ENCODE data around the gene HCFC1.

The HCFC1 gene

DNA sequence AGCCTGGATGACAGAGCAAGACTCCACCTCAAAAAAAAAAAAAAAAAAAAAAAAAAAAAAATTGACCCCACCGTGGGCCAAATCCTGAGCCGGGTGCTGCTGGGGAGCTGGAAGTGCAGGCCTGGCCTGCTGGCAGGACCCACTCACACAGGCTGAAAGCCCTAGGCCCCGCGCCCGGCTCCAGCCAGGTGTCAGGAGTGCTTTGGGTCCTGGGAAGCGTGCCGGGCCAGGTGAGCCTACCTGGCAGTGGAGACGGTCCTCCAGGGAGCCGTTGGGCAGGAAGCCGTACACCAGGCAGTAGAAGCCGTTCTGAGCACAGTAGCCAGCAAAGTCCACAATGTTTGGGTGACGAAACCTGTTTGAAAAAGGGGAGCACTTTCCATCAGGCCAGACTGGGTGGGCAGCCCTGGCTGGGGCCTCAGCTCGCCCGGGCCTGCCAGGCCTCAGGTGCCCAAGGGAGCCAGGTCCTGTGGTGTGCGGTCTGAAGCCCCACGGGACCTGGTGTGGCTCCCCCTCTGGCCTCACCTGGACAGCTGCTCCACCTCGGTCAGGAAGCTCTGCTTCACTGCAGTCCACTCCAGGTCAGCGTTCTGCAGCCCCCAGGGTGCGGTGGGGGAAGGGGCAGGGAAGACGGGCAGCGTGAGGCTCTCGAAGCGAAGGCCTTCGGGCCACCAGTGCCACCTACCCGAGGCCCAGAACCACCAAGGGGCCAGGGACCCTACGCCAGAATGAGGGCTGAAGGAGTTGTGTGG, 46.3 kb upstream of the HCFC1 start:
- TF ChIP-seq, protein P1, sequence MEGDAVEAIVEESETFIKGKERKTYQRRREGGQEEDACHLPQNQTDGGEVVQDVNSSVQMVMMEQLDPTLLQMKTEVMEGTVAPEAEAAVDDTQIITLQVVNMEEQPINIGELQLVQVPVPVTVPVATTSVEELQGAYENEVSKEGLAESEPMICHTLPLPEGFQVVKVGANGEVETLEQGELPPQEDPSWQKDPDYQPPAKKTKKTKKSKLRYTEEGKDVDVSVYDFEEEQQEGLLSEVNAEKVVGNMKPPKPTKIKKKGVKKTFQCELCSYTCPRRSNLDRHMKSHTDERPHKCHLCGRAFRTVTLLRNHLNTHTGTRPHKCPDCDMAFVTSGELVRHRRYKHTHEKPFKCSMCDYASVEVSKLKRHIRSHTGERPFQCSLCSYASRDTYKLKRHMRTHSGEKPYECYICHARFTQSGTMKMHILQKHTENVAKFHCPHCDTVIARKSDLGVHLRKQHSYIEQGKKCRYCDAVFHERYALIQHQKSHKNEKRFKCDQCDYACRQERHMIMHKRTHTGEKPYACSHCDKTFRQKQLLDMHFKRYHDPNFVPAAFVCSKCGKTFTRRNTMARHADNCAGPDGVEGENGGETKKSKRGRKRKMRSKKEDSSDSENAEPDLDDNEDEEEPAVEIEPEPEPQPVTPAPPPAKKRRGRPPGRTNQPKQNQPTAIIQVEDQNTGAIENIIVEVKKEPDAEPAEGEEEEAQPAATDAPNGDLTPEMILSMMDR (conservative IDR thresholded peaks at IDR 0.05; ENCODE audit: low read length) = no peak
- H3K4me3 ChIP-seq (ENCODE audit: low read length) = peak overlapping the region; percentile 62; the same call in 1 of the 2 replicates
- no peak for DNase-seq (ENCODE audit: low read depth)

DNA sequence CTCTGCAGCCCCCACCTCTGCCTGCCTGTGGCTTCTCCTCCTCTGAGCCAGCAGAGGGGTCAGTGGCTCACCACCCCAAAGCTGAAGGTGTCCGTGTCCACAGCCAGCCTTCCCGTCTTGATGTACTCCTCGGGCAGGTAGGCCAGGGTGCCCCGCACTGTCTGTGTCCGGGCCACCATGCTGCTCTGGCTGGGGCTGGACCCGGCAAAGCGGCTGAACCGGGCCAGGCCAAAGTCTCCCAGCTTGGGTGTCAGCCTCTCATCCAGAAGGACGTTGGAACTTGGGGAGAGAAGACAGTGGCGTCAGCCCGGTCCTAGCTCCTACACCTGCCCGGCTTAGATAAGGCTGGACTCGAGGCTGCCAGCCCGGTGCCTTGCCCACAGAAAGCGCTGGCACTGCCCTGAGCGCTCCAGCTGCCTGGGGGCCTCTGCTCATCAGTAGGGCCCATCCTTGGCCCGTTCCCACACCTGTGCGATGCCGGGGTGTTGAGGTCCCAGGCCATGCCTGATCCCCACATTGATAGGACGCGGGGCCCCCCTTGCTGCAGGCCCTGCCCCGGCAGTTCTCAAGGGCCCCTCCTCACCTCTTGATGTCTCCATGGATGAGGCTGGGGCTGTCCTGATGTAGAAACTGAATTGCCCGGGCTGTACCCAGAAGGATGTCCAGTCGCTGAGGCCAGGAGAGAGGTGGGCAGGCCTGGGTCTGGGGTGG, 44.9 kb upstream of the HCFC1 start:
- TF ChIP-seq, protein P1 (conservative IDR thresholded peaks at IDR 0.05; ENCODE audit: low read length) = no peak
- no peak overlapping the region for H3K4me3 ChIP-seq (ENCODE audit: low read length)

DNA sequence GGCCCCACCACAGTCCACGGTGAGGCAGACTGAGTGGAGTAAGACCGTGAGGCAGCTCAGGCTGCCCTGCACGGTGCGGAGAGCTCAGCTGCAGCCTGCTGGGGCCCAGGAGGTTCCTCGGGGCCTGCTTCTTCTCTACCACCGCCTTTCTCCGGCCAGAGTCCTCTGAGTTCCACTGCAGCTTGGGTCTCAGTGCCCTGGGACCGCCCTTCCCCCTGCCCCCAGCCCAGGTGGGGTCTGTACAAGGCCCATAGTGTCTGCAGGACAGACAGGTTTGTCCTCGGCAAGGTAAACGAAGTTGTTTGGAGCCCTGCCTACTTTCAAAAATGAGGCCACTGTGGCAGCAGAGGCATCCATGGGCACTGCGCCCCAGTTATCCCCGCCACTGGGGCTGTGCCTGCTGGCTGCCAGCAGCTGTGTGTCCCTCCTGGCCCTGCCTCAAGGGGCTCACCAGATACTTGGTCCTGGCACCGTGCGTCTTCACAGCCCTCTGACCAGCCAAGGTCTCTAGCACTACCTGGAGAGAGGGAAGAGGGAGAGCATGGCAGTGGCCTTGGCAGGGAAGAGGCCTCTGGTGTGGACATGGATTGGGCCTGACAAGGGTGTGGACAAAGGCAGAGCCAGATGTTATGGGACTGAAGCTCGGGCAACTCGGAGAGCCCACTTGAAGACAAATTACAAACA, 44.1 kb upstream of the HCFC1 start:
- TF ChIP-seq, protein P1 (conservative IDR thresholded peaks at IDR 0.05; ENCODE audit: low read length) = no peak
- DNase-seq (ENCODE audit: low read depth) = no peak
- H3K4me3 ChIP-seq (ENCODE audit: low read length) = no peak overlapping the region

More for the DNA sequence above, 44.9 kb upstream of the HCFC1 start:
- no peak for DNase-seq (ENCODE audit: low read depth)

DNA sequence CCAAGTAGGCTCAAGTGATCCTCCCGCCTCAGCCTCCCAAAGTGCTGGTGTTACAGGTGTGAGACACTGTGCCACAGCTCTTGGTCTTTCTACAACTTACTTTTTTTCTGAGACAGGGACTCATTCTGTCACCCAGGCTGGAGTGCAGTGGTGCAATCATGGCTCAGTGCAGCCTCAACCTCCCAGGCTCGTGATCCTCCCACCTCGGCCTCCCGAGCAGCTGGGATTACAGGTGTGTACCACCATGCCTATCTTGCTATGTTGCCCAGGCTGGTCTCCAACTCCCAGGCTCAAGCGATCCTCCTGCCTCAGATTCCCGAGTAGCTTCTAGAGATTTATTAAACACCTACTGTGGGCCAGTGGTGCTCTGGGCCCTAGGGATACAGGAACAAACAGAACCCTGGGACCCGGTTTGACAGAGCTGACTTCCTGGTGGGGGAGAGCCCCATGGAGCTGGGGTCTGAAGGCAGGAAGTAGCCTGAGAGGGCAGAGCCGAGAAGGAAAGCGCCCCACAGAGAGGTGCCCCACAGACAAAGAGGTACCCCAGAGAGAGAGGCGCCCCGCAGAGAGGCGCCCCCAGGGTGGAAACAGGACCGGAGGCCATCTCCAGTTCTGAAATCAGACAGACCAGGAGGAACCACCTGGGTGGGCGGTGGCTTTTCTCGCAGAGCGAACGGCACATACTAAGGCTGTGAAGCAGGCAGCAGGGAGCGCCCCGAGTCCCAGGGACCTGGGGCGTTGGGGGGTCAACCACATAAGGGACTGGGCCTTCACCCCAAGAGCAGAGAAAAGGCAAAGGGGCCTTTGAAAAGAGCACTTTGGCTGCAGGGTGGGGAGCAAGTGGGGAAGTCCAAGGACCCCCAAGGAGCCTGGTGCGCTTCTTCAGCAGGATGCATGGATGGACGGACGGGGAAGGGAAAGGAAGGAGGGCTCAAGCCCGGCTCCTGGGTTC, 43.1 kb upstream of the HCFC1 start:
- no peak overlapping the region for H3K4me3 ChIP-seq (ENCODE audit: low read length)
- TF ChIP-seq, protein P1 (conservative IDR thresholded peaks at IDR 0.05; ENCODE audit: low read length) = no peak
- DNase-seq (ENCODE audit: low read depth) = no peak

DNA sequence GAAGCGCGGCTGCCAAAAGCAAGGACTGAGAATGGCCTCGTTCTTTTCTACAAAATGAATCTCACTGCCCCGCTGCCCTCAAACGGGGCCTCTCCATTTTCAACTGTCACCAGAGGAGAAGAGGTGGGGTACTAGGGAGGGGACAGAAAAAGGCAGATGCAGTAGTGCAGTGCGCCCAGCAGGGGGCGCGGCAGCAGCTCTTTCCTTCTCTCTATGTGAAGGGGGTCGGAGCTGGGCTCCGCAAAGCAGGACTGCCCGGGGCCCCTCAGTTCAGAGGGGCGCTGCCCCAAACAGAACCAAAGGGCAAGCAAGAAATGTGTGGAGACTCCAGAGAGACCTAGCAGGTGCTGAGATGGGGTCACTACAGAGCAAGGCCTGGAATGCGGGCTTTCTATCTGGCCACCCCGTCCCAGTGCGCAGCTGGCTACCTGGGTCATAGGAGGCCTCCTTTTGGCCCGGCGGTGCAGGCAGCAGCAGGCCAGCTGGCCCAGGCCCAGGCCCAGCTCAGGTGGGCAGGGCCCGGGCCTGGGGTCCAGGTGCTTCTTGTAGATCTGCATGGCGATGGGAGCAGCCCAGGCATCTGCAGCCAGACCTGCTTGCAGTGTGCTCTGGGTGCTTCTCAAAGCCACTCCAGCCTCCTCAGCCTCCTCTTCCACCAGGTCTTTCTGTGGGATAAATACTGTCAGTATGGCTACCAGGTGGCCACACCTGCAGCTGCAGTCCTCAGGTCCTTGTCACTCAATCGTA, 42.2 kb upstream of the HCFC1 start:
- DNase-seq (ENCODE audit: low read depth) = no peak
- no peak overlapping the region for H3K4me3 ChIP-seq (ENCODE audit: low read length)
- TF ChIP-seq, protein P1 (conservative IDR thresholded peaks at IDR 0.05; ENCODE audit: low read length) = peak; percentile 71

DNA sequence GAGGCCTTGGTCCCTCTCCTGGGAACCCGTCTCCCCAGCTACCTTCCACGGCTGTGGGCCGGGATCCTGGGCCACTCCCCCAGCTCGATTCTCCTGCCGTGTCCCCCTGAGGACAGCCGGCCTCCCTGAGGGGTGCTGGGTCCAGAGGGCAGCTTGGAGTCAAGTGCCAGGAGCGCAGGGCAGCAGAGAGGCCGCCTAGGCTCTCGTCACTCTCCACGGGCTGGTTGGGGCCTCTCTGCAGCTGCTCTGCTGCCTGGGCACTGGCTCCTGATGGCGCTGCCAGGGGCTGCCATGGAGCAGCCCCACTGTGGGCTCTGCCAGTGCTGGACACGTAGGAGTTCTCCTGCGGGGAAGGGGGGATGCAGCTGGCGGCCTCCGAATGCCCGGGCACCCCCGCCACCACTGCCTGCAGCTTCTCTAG, 41.4 kb upstream of the HCFC1 start:
- no peak overlapping the region for H3K4me3 ChIP-seq (ENCODE audit: low read length)
- TF ChIP-seq, protein P1 (conservative IDR thresholded peaks at IDR 0.05; ENCODE audit: low read length) = no peak
- DNase-seq (ENCODE audit: low read depth) = no peak
